ENCODE measurements around the gene PIGQ.
A peak's percentile ranks its signal among the peaks of the same experiment; 100 is the strongest.

Gene PIGQ

GRCh38 chr16:568401-569258, 1.1 kb upstream of the PIGQ start:
- H3K9ac ChIP-seq, result peak overlapping the region; percentile 86 to 94 (median 88); a peak in 21 of 22 replicates
- H3K4me1 ChIP-seq, result peaks cover 49 to 75% (median 64%) of the 10 kb centered on the region in 10 experiments
- peak overlapping the region; percentile 91 to 99 (median 98) for H3K4me2 ChIP-seq
- no peak for TF ChIP-seq Cebpa-rat (IDR thresholded peaks at IDR 0.05)
- H4K20me1 ChIP-seq, result peaks cover 0 to 37% (median 24%) of the 10 kb centered on the region in 11 experiments; a peak in 18 of 22 replicates
- peaks cover 1 to 7% (median 2%) of the 10 kb centered on the region in 11 experiments; a peak in 9 of 22 replicates for H3K27me3 ChIP-seq
- no peaks in the 10 kb centered on the region for H3K9me3 ChIP-seq (replicated peaks in 1 of 11)
- peaks cover 0 to 20% (median 3%) of the 10 kb centered on the region in 11 experiments; a peak in 15 of 22 replicates for H3K36me3 ChIP-seq
- H3K27ac ChIP-seq, result peak overlapping the region; percentile 68 to 87 (median 83); a peak in 21 of 22 replicates
- H3K4me3 ChIP-seq, result peak overlapping the region; percentile 86 to 100 (median 98)

DNA sequence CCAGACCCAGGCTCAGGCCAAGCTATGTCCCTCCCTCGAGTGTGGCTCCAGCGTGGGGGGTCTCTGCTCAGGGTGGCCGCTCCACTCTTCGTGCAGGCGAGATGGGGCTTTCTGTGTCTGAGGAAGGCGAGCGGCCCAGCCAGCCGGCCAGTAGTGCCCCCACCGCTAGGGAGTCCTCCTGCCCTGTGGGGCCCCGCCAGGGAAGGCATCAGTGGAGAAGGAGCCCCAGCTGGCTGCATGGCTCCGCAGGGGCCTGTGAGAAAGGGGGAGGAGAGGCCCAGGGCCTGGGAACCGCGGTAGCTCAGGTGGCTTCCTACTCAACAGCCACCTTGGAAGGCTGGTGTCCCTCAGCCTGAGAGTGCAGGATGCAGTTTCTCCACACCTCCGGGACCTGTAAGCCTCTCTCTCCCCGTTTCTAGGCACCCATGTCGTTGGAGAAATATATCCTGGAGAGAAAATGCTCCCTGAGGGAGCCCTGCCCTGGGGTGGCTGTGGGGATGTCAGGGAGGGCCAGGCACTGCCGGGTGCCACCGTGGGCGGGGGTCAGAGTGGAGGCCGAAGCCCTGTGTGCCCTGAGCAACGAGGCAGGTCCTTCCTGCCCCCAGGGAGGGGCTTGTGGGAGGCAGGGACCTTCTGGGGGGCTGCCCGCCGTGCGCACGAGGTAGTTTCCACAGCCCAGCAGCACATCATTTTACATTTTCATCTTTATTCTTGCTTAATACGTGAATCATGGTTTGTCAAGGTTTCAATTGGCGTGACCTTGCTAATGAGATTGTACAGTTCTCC, 3.3 kb downstream of the PIGQ start:
- TF ChIP-seq Cebpa-rat (IDR thresholded peaks at IDR 0.05), result no peak
- no peak overlapping the region for H3K4me2 ChIP-seq
- H3K9me3 ChIP-seq (replicated peaks in 1 of 11), result no peaks in the 10 kb centered on the region
- no peaks in the 10 kb centered on the region for H3K27me3 ChIP-seq
- peaks cover 0 to 78% (median 52%) of the 10 kb centered on the region in 11 experiments; a peak in 19 of 22 replicates for H4K20me1 ChIP-seq
- H3K9ac ChIP-seq, result peak overlapping the region in 7 of 11 experiments; percentile 9 to 94 (median 15); a peak in 6 of 22 replicates
- H3K4me1 ChIP-seq, result peaks cover 35 to 70% (median 60%) of the 10 kb centered on the region in 10 experiments
- H3K36me3 ChIP-seq, result peaks cover 12 to 53% (median 28%) of the 10 kb centered on the region in 11 experiments
- H3K27ac ChIP-seq, result no peak overlapping the region
- H3K4me3 ChIP-seq, result no peak overlapping the region

- Histone ChIP-seq H3K36me3 (peaks cover 12 to 53% (median 28%) of the 10 kb centered on the region in 11 experiments), H3K9ac (peak overlapping the region in 6 of 11 experiments; percentile 52 to 75 (median 66); a peak in 8 of 22 replicates), H3K9me3 (replicated peaks in 1 of 11) (no peaks in the 10 kb centered on the region), H3K27me3 (no peaks in the 10 kb centered on the region), H3K27ac (no peak overlapping the region), H4K20me1 (peaks cover 0 to 83% (median 57%) of the 10 kb centered on the region in 11 experiments; a peak in 19 of 22 replicates), H3K4me3 (no peak overlapping the region), H3K4me1 (peaks cover 28 to 69% (median 58%) of the 10 kb centered on the region in 10 experiments), H3K4me2 (peak overlapping the region in 2 of 11 experiments; percentile 55 to 90; a peak in 2 of 22 replicates)
- TF ChIP-seq Cebpa-rat (IDR thresholded peaks at IDR 0.05), result no peak
These were observed 4.4 kb downstream of the PIGQ start for GRCh38 chr16:574021-574760.

DNA sequence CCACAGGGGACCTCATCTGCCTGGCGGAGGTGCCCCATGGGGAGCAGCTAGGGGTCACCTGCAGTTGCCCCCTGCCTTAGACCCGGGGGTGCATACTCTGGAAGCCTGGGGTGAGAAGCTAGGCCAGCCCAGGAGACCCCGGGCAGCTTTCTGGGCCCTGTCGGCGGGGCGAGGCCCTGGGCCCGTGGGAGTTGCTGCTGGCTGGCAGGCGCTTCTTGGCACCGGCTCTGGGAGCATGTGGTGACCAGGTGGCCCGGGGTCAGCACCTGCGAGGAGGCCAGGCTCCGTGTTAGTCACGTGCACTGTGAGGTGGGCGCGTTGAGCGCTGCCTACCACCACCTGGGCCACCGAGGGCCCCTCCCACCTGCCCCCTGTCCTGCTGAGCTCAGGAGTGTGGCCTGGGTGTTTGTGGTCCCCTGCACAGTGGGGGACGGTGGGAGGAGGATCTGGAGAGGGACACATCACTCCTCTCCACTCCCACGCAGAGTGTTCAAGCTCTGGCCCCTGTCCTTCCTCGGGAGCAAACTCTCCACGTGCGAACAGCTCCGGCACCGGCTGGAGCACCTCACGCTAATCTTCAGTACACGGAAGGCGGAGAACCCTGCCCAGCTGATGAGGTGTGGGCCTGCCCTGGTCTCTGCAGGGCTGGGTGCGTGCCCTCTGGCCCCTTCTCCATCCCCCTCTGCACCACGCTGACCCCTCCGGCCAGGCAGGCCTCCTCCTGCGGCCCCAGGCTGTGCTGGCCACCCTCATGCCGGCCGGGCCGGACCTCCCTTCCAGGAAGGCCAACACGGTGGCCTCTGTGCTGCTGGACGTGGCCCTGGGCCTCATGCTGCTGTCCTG, 5.8 kb downstream of the PIGQ start:
- H3K27ac ChIP-seq, result peak overlapping the region in 6 of 11 experiments; percentile 8 to 53 (median 48); a peak in 8 of 22 replicates
- H3K4me3 ChIP-seq, result peak overlapping the region in 1 of 10 experiments; percentile 3; a peak in 2 of 20 replicates
- H3K9me3 ChIP-seq (replicated peaks in 1 of 11), result no peaks in the 10 kb centered on the region
- peaks cover 0 to 77% (median 53%) of the 10 kb centered on the region in 11 experiments; a peak in 19 of 22 replicates for H4K20me1 ChIP-seq
- H3K4me1 ChIP-seq, result peaks cover 26 to 74% (median 59%) of the 10 kb centered on the region in 10 experiments
- H3K9ac ChIP-seq, result peak overlapping the region in 10 of 11 experiments; percentile 37 to 75 (median 56); a peak in 17 of 22 replicates
- TF ChIP-seq Cebpa-rat (IDR thresholded peaks at IDR 0.05), result no peak
- H3K4me2 ChIP-seq, result peak overlapping the region; percentile 47 to 90 (median 66)
- peaks cover 12 to 55% (median 28%) of the 10 kb centered on the region in 11 experiments for H3K36me3 ChIP-seq
- no peaks in the 10 kb centered on the region for H3K27me3 ChIP-seq

- H3K4me2 ChIP-seq, result peak overlapping the region; percentile 47 to 90 (median 66)
- H4K20me1 ChIP-seq, result peaks cover 0 to 74% (median 50%) of the 10 kb centered on the region in 11 experiments; a peak in 18 of 22 replicates
- H3K9me3 ChIP-seq (replicated peaks in 1 of 11), result no peaks in the 10 kb centered on the region
- peak overlapping the region in 10 of 11 experiments; percentile 37 to 75 (median 56); a peak in 18 of 22 replicates for H3K9ac ChIP-seq
- peaks cover 12 to 62% (median 28%) of the 10 kb centered on the region in 11 experiments for H3K36me3 ChIP-seq
- TF ChIP-seq Cebpa-rat (IDR thresholded peaks at IDR 0.05), result no peak
- H3K4me3 ChIP-seq, result peak overlapping the region in 2 of 10 experiments; percentile 2 to 3; a peak in 2 of 20 replicates
- H3K4me1 ChIP-seq, result peaks cover 21 to 67% (median 51%) of the 10 kb centered on the region in 10 experiments
- H3K27me3 ChIP-seq, result no peaks in the 10 kb centered on the region
- H3K27ac ChIP-seq, result peak overlapping the region in 6 of 11 experiments; percentile 8 to 53 (median 48); a peak in 10 of 22 replicates
These were observed 6.5 kb downstream of the PIGQ start for GRCh38 chr16:576197-576822.

DNA sequence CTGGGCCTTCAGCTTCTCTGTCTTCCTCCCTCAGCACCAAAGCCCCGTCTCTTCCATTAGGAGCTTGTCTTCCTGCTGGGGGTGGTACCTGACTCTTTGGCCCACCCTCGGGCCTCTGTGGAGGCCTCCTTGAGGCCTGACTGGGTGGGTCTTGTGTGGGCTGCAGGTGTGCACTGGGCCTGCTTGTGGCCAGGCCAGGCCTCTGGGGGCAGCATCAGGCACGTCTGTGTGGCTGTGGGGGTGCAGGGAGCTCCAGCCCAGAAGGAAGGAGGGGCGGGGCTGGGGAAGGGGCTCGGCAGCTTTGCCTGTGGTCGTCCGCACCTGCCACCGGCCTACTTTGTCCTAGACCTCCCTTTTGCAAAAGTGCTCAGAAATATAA, 7.0 kb downstream of the PIGQ start:
- Histone ChIP-seq H3K9ac (peak overlapping the region in 10 of 11 experiments; percentile 37 to 75 (median 56); a peak in 14 of 22 replicates), H3K36me3 (peaks cover 12 to 60% (median 28%) of the 10 kb centered on the region in 11 experiments), H3K27ac (peak overlapping the region in 3 of 11 experiments; percentile 46 to 53 (median 52); a peak in 5 of 22 replicates), H4K20me1 (peaks cover 0 to 71% (median 49%) of the 10 kb centered on the region in 11 experiments; a peak in 18 of 22 replicates), H3K4me2 (peak overlapping the region; percentile 47 to 90 (median 66)), H3K9me3 (replicated peaks in 1 of 11) (no peaks in the 10 kb centered on the region), H3K4me1 (peaks cover 19 to 67% (median 48%) of the 10 kb centered on the region in 10 experiments), H3K4me3 (peak overlapping the region in 2 of 10 experiments; percentile 2 to 3; a peak in 2 of 20 replicates), H3K27me3 (no peaks in the 10 kb centered on the region)
- TF ChIP-seq Cebpa-rat (IDR thresholded peaks at IDR 0.05), result no peak

GRCh38 chr16:577796-578195, 8.0 kb downstream of the PIGQ start:
- Histone ChIP-seq H3K4me1 (peaks cover 19 to 62% (median 53%) of the 10 kb centered on the region in 10 experiments), H3K9ac (peak overlapping the region in 4 of 11 experiments; percentile 3 to 56 (median 47); a peak in 9 of 22 replicates), H3K4me3 (no peak overlapping the region), H3K27ac (peak overlapping the region in 1 of 11 experiments; percentile 9; a peak in 1 of 22 replicates), H3K4me2 (peak overlapping the region in 8 of 11 experiments; percentile 26 to 89 (median 52); a peak in 11 of 22 replicates), H4K20me1 (peaks cover 0 to 65% (median 40%) of the 10 kb centered on the region in 11 experiments; a peak in 17 of 22 replicates), H3K27me3 (no peaks in the 10 kb centered on the region), H3K9me3 (replicated peaks in 1 of 11) (no peaks in the 10 kb centered on the region), H3K36me3 (peaks cover 9 to 50% (median 25%) of the 10 kb centered on the region in 11 experiments; a peak in 21 of 22 replicates)
- TF ChIP-seq Cebpa-rat (IDR thresholded peaks at IDR 0.05), result no peak

Measured in BLaER1 treated with 17β-estradiol and CSF1 and Interleukin-3, amounts not matched to agents 10 nM and 100 nM (cell line).